HCT116 (cell line): ENCODE data around the gene NIM1K. TPM values are rescaled to one million over a fixed set of nuclear protein-coding genes. Genes with fewer than 3 reads are reported as not detected.

ENCODE experiments used
- ATAC-seq: fragments of 200-7000 bp; cut with Tn5 transposase; 2 replicates; pipeline ENCODE4 v1.9.1; 2020; ENCODE audit warnings: mild to moderate bottlenecking, moderate library complexity
- BruUV-seq: library from RNA; stranded (reverse); fragments of 400-500 nt; replicated peaks from 2 replicates; lab custom pipeline; 2021; lab: Mats Ljungman, UMichigan
- CTCF ChIA-PET: fragments of 300-600 bp; sonication (Branson Sonifier 250); formaldehyde crosslinking; loops from one replicate; lab custom pipeline; 2021; ENCODE audit warnings: antibody characterized with exemption; lab: Charles Lee
- POLR2A ChIA-PET: fragments of 300-600, 350-600 bp; sonication (Branson Sonifier 250); formaldehyde crosslinking; loops from one replicate; lab custom pipeline; 2021; ENCODE audit warnings: antibody characterized with exemption; lab: Charles Lee
- RAD21 ChIA-PET, 2 experiments: fragments of 300-600 bp; sonication (Branson Sonifier 250); formaldehyde crosslinking; loops; one replicate each; lab custom pipeline; 2023; ENCODE audit warnings: low total read pairs in 2 of 2; ENCODE audit not compliant: uncharacterized antibody in 2 of 2, unreplicated experiment in 2 of 2, low non-redundant PET in 1 of 2; lab: Charles Lee
- DNase-seq: peaks from one replicate; pipeline ENCODE4 v3.0.0-alpha.2; 2010; ENCODE audit warnings: low read depth, low spot score
- H2AFZ ChIP-seq: fragments of 200-600 bp; shearing (Covaris generic), sonication (generic); 2 replicates; pipeline ENCODE4 v1.6.1; 2017; ENCODE audit warnings: low read depth, mixed run types, mixed read lengths, antibody characterized with exemption, low read length; ENCODE audit not compliant: poor library complexity, severe bottlenecking
- H3K27ac ChIP-seq: 2 replicates; pipeline ENCODE4 v1.5.1; 2012; ENCODE audit warnings: low read depth, low read length
- H3K27me3 ChIP-seq: fragments of 200-600 bp; sonication (generic); 2 replicates; pipeline ENCODE4 v1.6.1; 2016; ENCODE audit warnings: mixed run types, low read length, mixed read lengths; ENCODE audit not compliant: insufficient read depth
- H3K36me3 ChIP-seq, 2 experiments: fragments of 200-500 bp in 1 of 2; fragments of 200-600 bp in 1 of 2; sonication (Bioruptor generic) in 1 of 2; sonication (generic) in 1 of 2; 2 replicates each; pipeline versions ENCODE4 v1.5.1 to v1.6.1; 2014 to 2016; ENCODE audit warnings: low read length in 2 of 2, inconsistent platforms in 1 of 2, mixed read lengths in 1 of 2, mixed run types in 1 of 2; ENCODE audit not compliant: insufficient read depth in 2 of 2, control insufficient read depth in 1 of 2
- H3K4me1 ChIP-seq, 2 experiments: fragments of 200-600 bp in 1 of 2; sonication (generic) in 1 of 2; 2 replicates each; pipeline versions ENCODE4 v1.5.1 to v1.6.1; 2012 to 2017; ENCODE audit warnings: low read length in 2 of 2, inconsistent platforms in 1 of 2, mild to moderate bottlenecking in 1 of 2, mixed read lengths in 1 of 2, mixed run types in 1 of 2, moderate library complexity in 1 of 2; ENCODE audit not compliant: insufficient read depth in 2 of 2, control insufficient read depth in 1 of 2
- H3K4me2 ChIP-seq: fragments of 200-600 bp; sonication (generic); 2 replicates; pipeline ENCODE4 v1.6.1; 2017; ENCODE audit warnings: mixed run types, low read length, mixed read lengths
- H3K4me3 ChIP-seq, 2 experiments: fragments of 200-600 bp in 1 of 2; sonication (generic) in 1 of 2; replicated peaks in 1 of 2; 2 replicates each; pipeline ENCODE4 v1.5.1; 2011 to 2016; ENCODE audit warnings: low read length in 2 of 2, control low read depth in 1 of 2, low read depth in 1 of 2, mild to moderate bottlenecking in 1 of 2, mixed read lengths in 1 of 2, mixed run types in 1 of 2
- H3K79me2 ChIP-seq: fragments of 200-600 bp; sonication (generic); 2 replicates; pipeline ENCODE4 v1.6.1; 2017; ENCODE audit warnings: mild to moderate bottlenecking, mixed run types, low read length, moderate library complexity, mixed read lengths; ENCODE audit not compliant: insufficient read depth
- H3K9ac ChIP-seq: fragments of 200-600 bp; sonication (generic); 2 replicates; pipeline ENCODE4 v1.6.1; 2016; ENCODE audit warnings: low read length, mixed read lengths
- H3K9me2 ChIP-seq: fragments of 200-600 bp; sonication (generic), shearing (Covaris generic); 2 replicates; pipeline ENCODE4 v1.6.1; 2017; ENCODE audit warnings: mixed run types, mild to moderate bottlenecking, moderate library complexity; ENCODE audit not compliant: insufficient read depth
- H3K9me3 ChIP-seq, 2 experiments: fragments of 200-500 bp in 1 of 2; fragments of 200-600 bp in 1 of 2; sonication (Bioruptor generic) in 1 of 2; sonication (generic) in 1 of 2; 2 replicates each; pipeline ENCODE4 v1.6.1; 2014 to 2017; ENCODE audit warnings: low read length in 2 of 2, mixed read lengths in 2 of 2, inconsistent platforms in 1 of 2, low read depth in 1 of 2, mild to moderate bottlenecking in 1 of 2, mixed run types in 1 of 2, moderate library complexity in 1 of 2; ENCODE audit not compliant: control insufficient read depth in 1 of 2, insufficient read depth in 1 of 2
- H4K20me1 ChIP-seq: fragments of 200-600 bp; sonication (generic), shearing (Covaris generic); 2 replicates; pipeline ENCODE4 v1.6.1; 2017; ENCODE audit warnings: mixed run types, mild to moderate bottlenecking, moderate library complexity; ENCODE audit not compliant: insufficient read depth
- CBX3 ChIP-seq: IDR thresholded peaks from 2 replicates; pipeline ENCODE4 v1.6.1; 2012; ENCODE audit warnings: low read depth
- EGR1 ChIP-seq: IDR thresholded peaks from 2 replicates; pipeline ENCODE4 v1.6.1; 2012; ENCODE audit warnings: low read depth
- ELF1 ChIP-seq: IDR thresholded peaks from 2 replicates; pipeline ENCODE4 v1.6.1; 2012; ENCODE audit warnings: low read depth, borderline replicate concordance
- EZH2 ChIP-seq: fragments of 200-600 bp; sonication (generic); IDR thresholded peaks from 2 replicates; pipeline ENCODE4 v1.6.1; 2017; ENCODE audit warnings: antibody characterized with exemption, mixed run types
- EZH2phosphoT487 ChIP-seq: fragments of 200-600 bp; IDR thresholded peaks from 2 replicates; pipeline ENCODE4 v1.6.1; 2018; ENCODE audit warnings: antibody characterized with exemption, borderline replicate concordance
- FOSL1 ChIP-seq: IDR thresholded peaks from 2 replicates; pipeline ENCODE4 v1.6.1; 2012; ENCODE audit warnings: low read depth
- JUND ChIP-seq: IDR thresholded peaks from 2 replicates; pipeline ENCODE4 v1.6.1; 2012
- POLR2A ChIP-seq: IDR thresholded peaks from 2 replicates; pipeline ENCODE4 v1.7.0; 2011; ENCODE audit warnings: borderline replicate concordance; ENCODE audit not compliant: insufficient read depth, insufficient read length; ENCODE audit errors: extremely low read depth
- POLR2AphosphoS5 ChIP-seq: IDR thresholded peaks from 2 replicates; pipeline ENCODE4 v1.6.1; 2011; ENCODE audit warnings: mild to moderate bottlenecking, low read depth, low read length, moderate library complexity
- RAD21 ChIP-seq: IDR thresholded peaks from 2 replicates; pipeline ENCODE4 v1.6.1; 2012; ENCODE audit warnings: low read depth, mild to moderate bottlenecking
- SIN3A ChIP-seq: IDR thresholded peaks from 2 replicates; pipeline ENCODE4 v1.6.1; 2012; ENCODE audit warnings: low read depth
- SP1 ChIP-seq: IDR thresholded peaks from 2 replicates; pipeline ENCODE4 v1.6.1; 2012; ENCODE audit warnings: low read depth
- SRF ChIP-seq: IDR thresholded peaks from 2 replicates; pipeline ENCODE4 v1.6.1; 2012; ENCODE audit warnings: low read depth
- TCF7L2 ChIP-seq: IDR thresholded peaks from 2 replicates; pipeline ENCODE4 v1.7.0; 2011; ENCODE audit warnings: borderline replicate concordance, inconsistent platforms; ENCODE audit not compliant: insufficient read depth, insufficient read length; ENCODE audit errors: extremely low read depth
- YY1 ChIP-seq: IDR thresholded peaks from 2 replicates; pipeline ENCODE4 v1.6.1; 2011; ENCODE audit warnings: low read length, low read depth, moderate library complexity, mild to moderate bottlenecking; ENCODE audit not compliant: insufficient replicate concordance; ENCODE audit errors: extremely low read depth
- ZFX ChIP-seq: fragments of 450-650 bp; IDR thresholded peaks from 2 replicates; pipeline ENCODE4 v1.6.1; 2017
- ZNF274 ChIP-seq: fragments of 200-500 bp; sonication (Bioruptor generic); IDR thresholded peaks from 2 replicates; pipeline ENCODE4 v1.6.1; 2014; ENCODE audit warnings: mild to moderate bottlenecking, low read depth, low read length, inconsistent platforms
- intact Hi-C: fragments of 100-400 bp; cut with micrococcal nuclease; formaldehyde crosslinking; loops from 2 replicates; pipeline ENCODE4 v1.10.0; 2022
- total RNA-seq: library from RNA; stranded (reverse); gene quantifications from one replicate; pipeline ENCODE4 v1.2.1, GENCODE V29; 2021; ENCODE audit not compliant: unreplicated experiment
- TF ChIP-seq, protein P1 (sequence below): IDR thresholded peaks from 2 replicates; pipeline ENCODE4 v1.6.1; 2012
- TF ChIP-seq, protein P2 (sequence below): IDR thresholded peaks from 2 replicates; pipeline ENCODE4 v1.6.1; 2012
- TF ChIP-seq, protein P3 (sequence below): IDR thresholded peaks from 2 replicates; pipeline ENCODE4 v1.6.1; 2011; ENCODE audit warnings: mild to moderate bottlenecking, low read length, moderate library complexity; ENCODE audit not compliant: insufficient replicate concordance; ENCODE audit errors: extremely low read depth

NIM1K gene
- total RNA-seq, 1 experiment from 2014 or later, result 0.44 TPM

DNA sequence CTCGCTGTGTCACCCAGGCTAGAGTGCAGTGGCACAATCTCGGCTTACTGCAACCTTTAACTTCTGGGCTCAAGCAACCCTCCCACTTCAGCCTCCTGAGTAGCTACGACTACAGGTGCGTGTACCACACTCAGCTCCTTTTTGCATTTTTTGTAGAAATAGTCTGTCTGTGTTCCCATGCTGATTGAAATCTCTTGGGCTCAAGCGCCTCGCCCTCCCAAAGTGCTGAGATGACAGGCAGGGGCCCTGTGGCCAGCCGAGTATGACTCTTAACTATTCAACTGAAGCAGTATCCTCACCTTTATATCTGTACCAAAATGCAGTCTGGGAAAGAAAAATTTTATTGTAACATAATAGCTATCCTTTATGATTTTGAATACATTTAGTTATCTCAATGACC lies 12.2 kb upstream of the NIM1K start:
- ATAC-seq (no peak), DNase-seq (no peak)
- Histone ChIP-seq H3K4me3 (no peak overlapping the region), H2AFZ (no peak overlapping the region), H3K4me1 (no peaks in the 10 kb centered on the region), H3K36me3 (peaks cover 2 to 6% of the 10 kb centered on the region in 2 experiments; a peak in 3 of 4 replicates), H3K9ac (no peak overlapping the region), H4K20me1 (no peaks in the 10 kb centered on the region), H3K79me2 (no peaks in the 10 kb centered on the region), H3K4me2 (no peak overlapping the region), H3K27me3 (no peaks in the 10 kb centered on the region), H3K27ac (no peak overlapping the region), H3K9me2 (no peaks in the 10 kb centered on the region), H3K9me3 (no peaks in the 10 kb centered on the region)
- intact Hi-C loops, result no loop called here
- ChIA-PET POLR2A (no interaction called here), CTCF (no interaction called here), RAD21 (no interaction called here)
- BruUV-seq, result no TSS peak
- TF ChIP-seq SRF (no peak), EZH2 (no peak), SP1 (no peak), YY1 (no peak), SIN3A (no peak), ZNF274 (no peak), POLR2A (no peak), ZFX (no peak), EZH2phosphoT487 (no peak), CBX3 (no peak), RAD21 (no peak), FOSL1 (no peak), ELF1 (no peak), TCF7L2 (no peak), JUND (no peak), EGR1 (no peak), POLR2AphosphoS5 (no peak)
- TF ChIP-seq, protein P1, sequence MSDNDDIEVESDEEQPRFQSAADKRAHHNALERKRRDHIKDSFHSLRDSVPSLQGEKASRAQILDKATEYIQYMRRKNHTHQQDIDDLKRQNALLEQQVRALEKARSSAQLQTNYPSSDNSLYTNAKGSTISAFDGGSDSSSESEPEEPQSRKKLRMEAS, result no peak
- TF ChIP-seq, protein P2, sequence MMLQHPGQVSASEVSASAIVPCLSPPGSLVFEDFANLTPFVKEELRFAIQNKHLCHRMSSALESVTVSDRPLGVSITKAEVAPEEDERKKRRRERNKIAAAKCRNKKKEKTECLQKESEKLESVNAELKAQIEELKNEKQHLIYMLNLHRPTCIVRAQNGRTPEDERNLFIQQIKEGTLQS, result no peak
- TF ChIP-seq, protein P3, sequence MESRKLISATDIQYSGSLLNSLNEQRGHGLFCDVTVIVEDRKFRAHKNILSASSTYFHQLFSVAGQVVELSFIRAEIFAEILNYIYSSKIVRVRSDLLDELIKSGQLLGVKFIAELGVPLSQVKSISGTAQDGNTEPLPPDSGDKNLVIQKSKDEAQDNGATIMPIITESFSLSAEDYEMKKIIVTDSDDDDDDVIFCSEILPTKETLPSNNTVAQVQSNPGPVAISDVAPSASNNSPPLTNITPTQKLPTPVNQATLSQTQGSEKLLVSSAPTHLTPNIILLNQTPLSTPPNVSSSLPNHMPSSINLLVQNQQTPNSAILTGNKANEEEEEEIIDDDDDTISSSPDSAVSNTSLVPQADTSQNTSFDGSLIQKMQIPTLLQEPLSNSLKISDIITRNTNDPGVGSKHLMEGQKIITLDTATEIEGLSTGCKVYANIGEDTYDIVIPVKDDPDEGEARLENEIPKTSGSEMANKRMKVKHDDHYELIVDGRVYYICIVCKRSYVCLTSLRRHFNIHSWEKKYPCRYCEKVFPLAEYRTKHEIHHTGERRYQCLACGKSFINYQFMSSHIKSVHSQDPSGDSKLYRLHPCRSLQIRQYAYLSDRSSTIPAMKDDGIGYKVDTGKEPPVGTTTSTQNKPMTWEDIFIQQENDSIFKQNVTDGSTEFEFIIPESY, result no peak
